HFFc6 (cell line): ENCODE measurements around the gene NAP1L5. TPM values are rescaled to one million over a fixed set of nuclear protein-coding genes. Genes with fewer than 3 reads are reported as not detected.
A peak's percentile ranks its signal among the peaks of the same experiment; 100 is the strongest.

ENCODE experiments used
- DNase-seq: peaks from one replicate; pipeline ENCODE4 v3.0.0-alpha.2; 2018
- H3K27ac Mint-ChIP-seq: 2 replicates; pipeline ENCODE4 v1.8.0; 2020; ENCODE audit warnings: mild to moderate bottlenecking, mixed read lengths
- H3K27me3 Mint-ChIP-seq: 2 replicates; pipeline ENCODE4 v1.8.0; 2021; ENCODE audit warnings: mild to moderate bottlenecking, moderate library complexity, mixed read lengths; ENCODE audit not compliant: insufficient read depth
- H3K36me3 Mint-ChIP-seq: 2 replicates; pipeline ENCODE4 v1.8.0; 2021; ENCODE audit warnings: low read depth, mixed read lengths
- H3K4me1 Mint-ChIP-seq: 2 replicates; pipeline ENCODE4 v1.8.0; 2020; ENCODE audit warnings: low read depth, mixed read lengths
- H3K4me3 Mint-ChIP-seq: 2 replicates; pipeline ENCODE4 v1.8.0; 2020; ENCODE audit warnings: mild to moderate bottlenecking, moderate library complexity, mixed read lengths
- H3K9me3 Mint-ChIP-seq: 2 replicates; pipeline ENCODE4 v1.8.0; 2020; ENCODE audit warnings: mild to moderate bottlenecking, mixed read lengths
- CTCF ChIP-seq: fragments of 200-600 bp; sonication (generic); IDR thresholded peaks from 2 replicates; pipeline ENCODE4 v1.5.0; 2021; ENCODE audit warnings: antibody characterized with exemption, mild to moderate bottlenecking
- total RNA-seq, 6 experiments: library from RNA; stranded (reverse); fragmentation: NEBNext Ultra II Directional; extraction: Animal tissue kit (Norgen Biotek cat#: 25700); gene quantifications; 2 replicates in 1 of 6; 3 replicates in 5 of 6; pipeline ENCODE4 v1.2.3, GENCODE V29; 2021

The NAP1L5 gene
- total RNA-seq, 6 experiments from 2014 or later = 14.6 to 20.0 (median 18.3) TPM

- H3K27ac Mint-ChIP-seq = no peak overlapping the region
- peaks cover 16% of the 10 kb centered on the region for H3K36me3 Mint-ChIP-seq
- H3K27me3 Mint-ChIP-seq = no peaks in the 10 kb centered on the region; the same call in none of the 2 replicates
- peaks cover 8% of the 10 kb centered on the region; the same call in 1 of the 2 replicates for H3K4me1 Mint-ChIP-seq
- no peaks in the 10 kb centered on the region for H3K9me3 Mint-ChIP-seq
- no peak overlapping the region for H3K4me3 Mint-ChIP-seq
- TF ChIP-seq CTCF = no peak
- DNase-seq = no peak
Observed at GRCh38 chr4:88724406-88724805, 26.8 kb upstream of the NAP1L5 start.

GRCh38 chr4:88722828-88723227, 25.2 kb upstream of the NAP1L5 start:
- peaks cover 24% of the 10 kb centered on the region for H3K36me3 Mint-ChIP-seq

GRCh38 chr4:88722276-88722780, 24.7 kb upstream of the NAP1L5 start:
- H3K27me3 Mint-ChIP-seq = no peaks in the 10 kb centered on the region; the same call in none of the 2 replicates
- H3K36me3 Mint-ChIP-seq = peaks cover 29% of the 10 kb centered on the region
- H3K4me1 Mint-ChIP-seq = peaks cover 15% of the 10 kb centered on the region
- no peak overlapping the region for H3K4me3 Mint-ChIP-seq
- H3K9me3 Mint-ChIP-seq = peaks cover 5% of the 10 kb centered on the region
- H3K27ac Mint-ChIP-seq = no peak overlapping the region
- TF ChIP-seq CTCF = no peak
- DNase-seq = no peak

More at GRCh38 chr4:88722828-88723227, 25.2 kb upstream of the NAP1L5 start:
- no peak for DNase-seq
- TF ChIP-seq CTCF = no peak
- Mint-ChIP-seq H3K9me3 (peaks cover under 1% of the 10 kb centered on the region; the same call in 1 of the 2 replicates), H3K27me3 (no peaks in the 10 kb centered on the region; the same call in none of the 2 replicates), H3K4me1 (peaks cover 15% of the 10 kb centered on the region), H3K4me3 (no peak overlapping the region), H3K27ac (no peak overlapping the region)

GRCh38 chr4:88720451-88721428, 23.1 kb upstream of the NAP1L5 start:
- no peak for DNase-seq
- TF ChIP-seq CTCF = no peak
- H3K9me3 Mint-ChIP-seq = peaks cover 9% of the 10 kb centered on the region
- H3K4me1 Mint-ChIP-seq = peaks cover 10% of the 10 kb centered on the region
- H3K36me3 Mint-ChIP-seq = peaks cover 38% of the 10 kb centered on the region
- H3K27ac Mint-ChIP-seq = no peak overlapping the region
- H3K4me3 Mint-ChIP-seq = no peak overlapping the region
- H3K27me3 Mint-ChIP-seq = no peaks in the 10 kb centered on the region; the same call in none of the 2 replicates

GRCh38 chr4:88719381-88719780, 21.8 kb upstream of the NAP1L5 start:
- TF ChIP-seq CTCF = no peak
- peaks cover 42% of the 10 kb centered on the region for H3K36me3 Mint-ChIP-seq
- H3K27me3 Mint-ChIP-seq = no peaks in the 10 kb centered on the region; the same call in none of the 2 replicates
- H3K4me1 Mint-ChIP-seq = peaks cover 9% of the 10 kb centered on the region
- no peak for DNase-seq
- H3K27ac Mint-ChIP-seq = peak overlapping the region; percentile 42; the same call in 1 of the 2 replicates
- no peak overlapping the region for H3K4me3 Mint-ChIP-seq
- peaks cover 9% of the 10 kb centered on the region for H3K9me3 Mint-ChIP-seq
